H1 (cell line): ENCODE data around the gene CSF2. TPM values are rescaled to one million over a fixed set of nuclear protein-coding genes. Genes with fewer than 3 reads are reported as not detected.
A peak's percentile ranks its signal among the peaks of the same experiment; 100 is the strongest.

Experiments used
- CTCF ChIA-PET: fragments of 300-600 bp; sonication (Branson Sonifier 250); formaldehyde crosslinking; loops from one replicate; lab custom pipeline; 2021; ENCODE audit not compliant: partially characterized antibody; lab: Charles Lee
- POLR2A ChIA-PET: fragments of 300-600 bp; sonication (Branson Sonifier 250); formaldehyde crosslinking; loops from one replicate; lab custom pipeline; 2021; ENCODE audit warnings: inconsistent platforms; ENCODE audit not compliant: partially characterized antibody; lab: Charles Lee
- DNase-seq, 2 experiments: peaks; one replicate each; pipeline versions ENCODE4 v3.0.0 to v3.0.0-alpha.2; 2010 to 2022; ENCODE audit warnings: low spot score in 2 of 2, low read depth in 1 of 2, mixed read lengths in 1 of 2
- FAIRE-seq: peaks from 2 replicates; lab custom pipeline; 2011; peaks lifted over from hg19 to GRCh38; lab: Jason Lieb, UNC
- H2AFZ ChIP-seq: 2 replicates; pipeline ENCODE4 v1.8.1; 2012; ENCODE audit warnings: low read length, inconsistent platforms
- H2AK5ac ChIP-seq: 2 replicates; pipeline ENCODE4 v1.6.1; 2013; ENCODE audit warnings: low read depth, low read length
- H2BK120ac ChIP-seq: replicated peaks from 2 replicates; pipeline ENCODE3; 2013; ENCODE audit warnings: low read depth, low read length, inconsistent platforms
- H2BK12ac ChIP-seq: 2 replicates; pipeline ENCODE4 v1.6.1; 2013; ENCODE audit warnings: low read depth, low read length
- H2BK15ac ChIP-seq: 2 replicates; pipeline ENCODE4 v1.6.1; 2013; ENCODE audit warnings: low read length
- H2BK20ac ChIP-seq: 2 replicates; pipeline ENCODE4 v1.6.1; 2013; ENCODE audit warnings: low read length
- H2BK5ac ChIP-seq: 2 replicates; pipeline ENCODE4 v1.6.1; 2013; ENCODE audit warnings: low read depth, low read length
- H3K14ac ChIP-seq: 2 replicates; pipeline ENCODE4 v1.6.1; 2013; ENCODE audit warnings: inconsistent platforms; ENCODE audit not compliant: insufficient read length
- H3K18ac ChIP-seq: 2 replicates; pipeline ENCODE4 v1.6.1; 2013; ENCODE audit warnings: low read length; ENCODE audit errors: extremely low read depth
- H3K23ac ChIP-seq: 2 replicates; pipeline ENCODE4 v1.6.1; 2013; ENCODE audit warnings: inconsistent platforms; ENCODE audit not compliant: insufficient read length
- H3K23me2 ChIP-seq: 2 replicates; pipeline ENCODE4 v1.6.1; 2013; ENCODE audit warnings: low read depth, low read length
- H3K27ac ChIP-seq: 2 replicates; pipeline ENCODE4 v1.6.1; 2011; ENCODE audit warnings: low read depth, low read length, inconsistent platforms
- H3K27me3 ChIP-seq, 4 experiments: replicated peaks in 1 of 4; 1 replicate in 1 of 4; 2 replicates in 3 of 4; pipeline versions ENCODE4 v1.6.1 to v1.8.1; 2011 to 2013; ENCODE audit warnings: low read length in 3 of 4, mild to moderate bottlenecking in 3 of 4, inconsistent platforms in 2 of 4, mixed read lengths in 2 of 4, moderate library complexity in 1 of 4; ENCODE audit not compliant: control insufficient read depth in 3 of 4, insufficient read depth in 3 of 4; ENCODE audit errors: extremely low read depth in 1 of 4
- H3K36me3 ChIP-seq, 4 experiments: 2 replicates each; pipeline versions ENCODE4 v1.6.1 to v1.8.1; 2011 to 2013; ENCODE audit warnings: mild to moderate bottlenecking in 4 of 4, low read length in 3 of 4, moderate library complexity in 2 of 4, control low read depth in 1 of 4, inconsistent platforms in 1 of 4; ENCODE audit not compliant: insufficient read depth in 4 of 4, control insufficient read depth in 2 of 4
- H3K4ac ChIP-seq: replicated peaks from 2 replicates; pipeline ENCODE3; 2013; ENCODE audit warnings: low read length, low read depth, mixed read lengths, inconsistent platforms; ENCODE audit not compliant: insufficient read length
- H3K4me1 ChIP-seq, 4 experiments: replicated peaks in 1 of 4; 1 replicate in 1 of 4; 2 replicates in 3 of 4; pipeline versions ENCODE4 v1.6.1 to v1.8.1; 2011 to 2013; ENCODE audit warnings: low read length in 3 of 4, inconsistent platforms in 2 of 4, mixed read lengths in 1 of 4; ENCODE audit not compliant: insufficient read depth in 4 of 4, control insufficient read depth in 3 of 4
- H3K4me2 ChIP-seq, 2 experiments: 2 replicates each; pipeline versions ENCODE4 v1.6.1 to v1.8.1; 2011 to 2013; ENCODE audit warnings: low read depth in 2 of 2, low read length in 2 of 2, control low read depth in 1 of 2, inconsistent platforms in 1 of 2, mild to moderate bottlenecking in 1 of 2; ENCODE audit not compliant: insufficient read depth in 1 of 2
- H3K4me3 ChIP-seq, 4 experiments: fragments of 200-600, 300-600 bp in 1 of 4; sonication (generic), shearing (Covaris generic), sonication (Bioruptor Twin) in 1 of 4; 2 replicates each; pipeline versions ENCODE4 v1.5.1 to v1.8.1; 2011 to 2016; ENCODE audit warnings: low read length in 4 of 4, low read depth in 3 of 4, control low read depth in 2 of 4, inconsistent platforms in 2 of 4, mild to moderate bottlenecking in 2 of 4, mixed read lengths in 1 of 4, moderate library complexity in 1 of 4; ENCODE audit not compliant: insufficient read depth in 2 of 4; ENCODE audit errors: extremely low read depth in 1 of 4
- H3K56ac ChIP-seq: replicated peaks from 2 replicates; pipeline ENCODE3; 2013; ENCODE audit warnings: low read depth, mild to moderate bottlenecking, mixed read lengths, low read length, inconsistent platforms; ENCODE audit not compliant: insufficient read length
- H3K79me1 ChIP-seq: 2 replicates; pipeline ENCODE4 v1.6.1; 2013; ENCODE audit warnings: low read depth, low read length, control low read depth
- H3K79me2 ChIP-seq, 2 experiments: 2 replicates each; pipeline versions ENCODE4 v1.6.1 to v1.8.1; 2012 to 2013; ENCODE audit warnings: low read length in 2 of 2, mild to moderate bottlenecking in 2 of 2, inconsistent platforms in 1 of 2; ENCODE audit not compliant: insufficient read depth in 2 of 2, control insufficient read depth in 1 of 2
- H3K9ac ChIP-seq, 4 experiments: replicated peaks in 1 of 4; 1 replicate in 1 of 4; 2 replicates in 3 of 4; pipeline versions ENCODE4 v1.6.1 to v1.8.1; 2011 to 2013; ENCODE audit warnings: low read depth in 3 of 4, low read length in 3 of 4, control low read depth in 2 of 4, mild to moderate bottlenecking in 2 of 4, moderate library complexity in 2 of 4, inconsistent platforms in 1 of 4; ENCODE audit errors: extremely low read depth in 1 of 4
- H3K9me3 ChIP-seq, 2 experiments: 2 replicates each; pipeline versions ENCODE4 v1.6.1 to v1.8.1; 2012 to 2013; ENCODE audit warnings: mild to moderate bottlenecking in 2 of 2, moderate library complexity in 2 of 2, control low read depth in 1 of 2, inconsistent platforms in 1 of 2, low read depth in 1 of 2, low read length in 1 of 2, mixed read lengths in 1 of 2; ENCODE audit not compliant: insufficient read depth in 2 of 2
- H4K20me1 ChIP-seq, 2 experiments: replicated peaks in 1 of 2; 2 replicates each; pipeline versions ENCODE3 to v1.8.1; 2011 to 2013; ENCODE audit warnings: inconsistent platforms in 2 of 2, low read length in 2 of 2, mild to moderate bottlenecking in 1 of 2; ENCODE audit not compliant: insufficient read depth in 2 of 2, control insufficient read depth in 1 of 2
- H4K5ac ChIP-seq: 2 replicates; pipeline ENCODE4 v1.6.1; 2013; ENCODE audit warnings: low read length, low read depth, mixed read lengths, inconsistent platforms; ENCODE audit not compliant: insufficient read length
- H4K8ac ChIP-seq: 2 replicates; pipeline ENCODE4 v1.8.0; 2013; ENCODE audit warnings: mild to moderate bottlenecking, moderate library complexity, low read length, inconsistent platforms; ENCODE audit not compliant: insufficient read depth; ENCODE audit errors: extremely low read depth
- H4K91ac ChIP-seq: replicated peaks from 2 replicates; pipeline ENCODE3; 2013; ENCODE audit warnings: low read length, mixed read lengths, inconsistent platforms; ENCODE audit not compliant: insufficient read length
- ASH2L ChIP-seq: fragments of 200-600, 300-600 bp; sonication (generic); IDR thresholded peaks from one replicate; pipeline ENCODE4 v1.7.1; 2017; ENCODE audit warnings: low read length
- ATF2 ChIP-seq: IDR thresholded peaks from 2 replicates; pipeline ENCODE4 v1.6.1; 2012; ENCODE audit warnings: low read length, inconsistent platforms
- ATF3 ChIP-seq: IDR thresholded peaks from 2 replicates; pipeline ENCODE4 v1.6.1; 2011; ENCODE audit warnings: low read depth, mild to moderate bottlenecking, low read length; ENCODE audit not compliant: insufficient read depth
- CBX5 ChIP-seq: fragments of 300-800, 300-1000 bp; sonication (generic); IDR thresholded peaks from 2 replicates; pipeline ENCODE4 v1.7.1; 2016; ENCODE audit warnings: antibody characterized with exemption, low read length, low read depth
- CHD1 ChIP-seq: IDR thresholded peaks from 2 replicates; pipeline ENCODE4 v1.6.1; 2012; ENCODE audit warnings: low read depth, low read length, improper control_type of control experiment
- FOSL1 ChIP-seq: IDR thresholded peaks from 2 replicates; pipeline ENCODE4 v1.6.1; 2011; ENCODE audit warnings: mild to moderate bottlenecking, low read depth, low read length, moderate library complexity; ENCODE audit not compliant: insufficient read depth
- GABPA ChIP-seq: IDR thresholded peaks from 2 replicates; pipeline ENCODE4 v1.6.1; 2011; ENCODE audit warnings: mild to moderate bottlenecking, low read length, moderate library complexity, borderline replicate concordance; ENCODE audit not compliant: insufficient read depth
- KDM5A ChIP-seq: fragments of 200-600 bp; IDR thresholded peaks from 2 replicates; pipeline ENCODE4 v1.7.1; 2012; ENCODE audit warnings: mild to moderate bottlenecking, low read length, inconsistent platforms, mixed read lengths
- PHF8 ChIP-seq: fragments of 200-600 bp; sonication (generic); conservative IDR thresholded peaks from 2 replicates; pipeline ENCODE4 v1.7.1; 2012; ENCODE audit warnings: low read depth, mild to moderate bottlenecking, inconsistent platforms, low read length, moderate library complexity
- SAP30 ChIP-seq: fragments of 300-600 bp; sonication (generic); IDR thresholded peaks from 2 replicates; pipeline ENCODE4 v1.7.1; 2012; ENCODE audit warnings: low read length, moderate library complexity, mild to moderate bottlenecking, inconsistent platforms; ENCODE audit not compliant: insufficient read depth, insufficient replicate concordance
- SP4 ChIP-seq: IDR thresholded peaks from 2 replicates; pipeline ENCODE4 v1.6.1; 2012; ENCODE audit warnings: low read length, inconsistent platforms
- SRF ChIP-seq: IDR thresholded peaks from 2 replicates; pipeline ENCODE4 v1.6.1; 2011; ENCODE audit warnings: mild to moderate bottlenecking, low read depth, low read length, moderate library complexity
- WGBS, 2 experiments: shearing (Covaris generic) in 1 of 2; methylation state at CpG; one replicate each; pipeline versions ENCODE4 v1.1.6 to v1.1.7; 2013 to 2015; ENCODE audit warnings: low lambda C conversion rate in 2 of 2, mixed read lengths in 2 of 2, inconsistent platforms in 1 of 2, low coverage in 1 of 2, missing lambda C conversion rate in 1 of 2; ENCODE audit not compliant: insufficient replicate concordance in 2 of 2, insufficient coverage in 1 of 2, insufficient read length in 1 of 2; ENCODE audit errors: extremely low coverage in 1 of 2, missing lambda C conversion rate in 1 of 2; 5-methylcytosine and 5-hydroxymethylcytosine counted together
- polyA plus RNA-seq, 7 experiments: library from polyadenylated mRNA; depleted of rRNA in 3 of 7; stranded (reverse) in 5 of 7; unstranded in 2 of 7; fragments of >200 nt in 5 of 7; fragments of 200-250 nt in 2 of 7; gene quantifications; 1 replicate in 5 of 7; 2 replicates in 1 of 7; 4 replicates in 1 of 7; pipeline versions ENCODE4 v1.2.1 to v1.2.3, GENCODE V29; 2011 to 2013; ENCODE audit warnings: missing spikeins in 2 of 7, mixed read lengths in 2 of 7
- total RNA-seq: library from RNA; stranded (reverse); fragmentation: NEBNext Ultra II Directional; extraction: Animal tissue kit (Norgen Biotek cat#: 25700); gene quantifications from 2 replicates; pipeline ENCODE4 v1.2.1, GENCODE V29; 2021

Gene CSF2
- total and polyA plus RNA-seq, 2 of the 8 experiments (the other 6 are each of a cell fraction or from before 2014, with no cell fraction given): not detected

- H2AK5ac ChIP-seq: no peak overlapping the region
- TF ChIP-seq ATF3 (no peak), FOSL1 (no peak), PHF8 (no peak), GABPA (no peak), ATF2 (no peak), KDM5A (no peak), CBX5 (no peak), SRF (no peak), ASH2L (no peak), SP4 (no peak), CHD1 (no peak), SAP30 (no peak)
Measured at GRCh38 chr5:132064140-132064539, 9.4 kb upstream of the CSF2 start.

More at GRCh38 chr5:132064140-132064539, 9.4 kb upstream of the CSF2 start:
- no peak overlapping the region for H3K4me3 ChIP-seq
- H3K27ac ChIP-seq: no peak overlapping the region
- H3K4ac ChIP-seq: no peak overlapping the region
- H3K23me2 ChIP-seq: no peaks in the 10 kb centered on the region
- H3K79me1 ChIP-seq: no peaks in the 10 kb centered on the region
- H3K4me1 ChIP-seq: no peaks in the 10 kb centered on the region; a peak in 1 of 7 replicates
- H3K18ac ChIP-seq: no peak overlapping the region
- no peaks in the 10 kb centered on the region for H3K27me3 ChIP-seq
- H3K14ac ChIP-seq: no peak overlapping the region
- H3K4me2 ChIP-seq: no peak overlapping the region
- H3K9ac ChIP-seq: no peak overlapping the region
- 0 out of 2 replicates have a peak overlapping the region, but pooled peaks have one; percentile 18 for H2BK12ac ChIP-seq
- H4K5ac ChIP-seq: no peak overlapping the region
- POLR2A ChIA-PET: no interaction called here
- H3K79me2 ChIP-seq: no peaks in the 10 kb centered on the region
- H2BK20ac ChIP-seq: no peak overlapping the region
- no peak overlapping the region for H3K56ac ChIP-seq
- no peaks in the 10 kb centered on the region for H4K20me1 ChIP-seq
- no peak overlapping the region for H3K23ac ChIP-seq
- no peak overlapping the region for H4K91ac ChIP-seq
- no peak for DNase-seq
- no peak overlapping the region for H2BK120ac ChIP-seq
- FAIRE-seq: no peak
- no peaks in the 10 kb centered on the region for H3K36me3 ChIP-seq
- WGBS, 2 experiments: 77% methylated on average over 5 of the region's 5 CpGs; no CpG with 5 or more reads in 1 of the 2 experiments
- no peaks in the 10 kb centered on the region for H3K9me3 ChIP-seq
- H2AFZ ChIP-seq: no peak overlapping the region
- CTCF ChIA-PET: interaction anchor here (0.8 to 6.5 kb wide), 30 partner anchors 10 to 641 kb away, joined by 3 to 42 read pairs (median 6); partner anchors contain the start of genes CSF2 and P4HA2
- no peak overlapping the region for H2BK5ac ChIP-seq
- no peak overlapping the region for H2BK15ac ChIP-seq
- H4K8ac ChIP-seq: no peak overlapping the region
